Esophagus muscularis mucosa (tissue), 4 donors: ENCODE results near the gene ADAMTSL1. TPM values are rescaled to one million over a fixed set of nuclear protein-coding genes. Genes with fewer than 3 reads are reported as not detected.

Experiments used
- DNase-seq: peaks from one replicate; pipeline ENCODE4 v3.0.0-alpha.2; 2017; ENCODE audit errors: extremely low spot score
- H3K27ac ChIP-seq, 4 donors: fragments of 200-600 bp; sonication (generic); replicated peaks in 1 of 4; 1 replicate in 3 of 4; 2 replicates in 1 of 4; pipeline ENCODE4 v1.5.1; 2016 to 2019; ENCODE audit warnings: mild to moderate bottlenecking in 1 of 4
- H3K27me3 ChIP-seq, 4 donors: fragments of 200-600 bp; sonication (generic); one replicate each; pipeline versions ENCODE4 v1.5.1 to v1.6.0; 2016 to 2019
- H3K36me3 ChIP-seq, 4 donors: fragments of 200-600 bp; sonication (generic); one replicate each; pipeline ENCODE4 v1.5.1; 2016 to 2019
- H3K4me1 ChIP-seq, 4 donors: fragments of 200-600 bp; sonication (generic); one replicate each; pipeline ENCODE4 v1.5.1; 2016 to 2019
- H3K4me3 ChIP-seq, 4 donors: fragments of 200-600 bp; sonication (generic); 1 replicate in 2 of 4; 2 replicates in 2 of 4; pipeline ENCODE4 v1.5.1; 2016 to 2019; ENCODE audit warnings: mild to moderate bottlenecking in 4 of 4, moderate library complexity in 1 of 4
- H3K9me3 ChIP-seq, 4 donors: fragments of 200-600 bp; sonication (generic); 1 replicate in 3 of 4; 2 replicates in 1 of 4; pipeline ENCODE4 v1.5.1; 2016 to 2019
- CTCF ChIP-seq, 3 experiments: fragments of 200-600 bp in 2 of 3; fragments of 450-650 bp in 1 of 3; sonication (generic) in 2 of 3; IDR thresholded peaks; one replicate each; pipeline ENCODE4 v1.5.1; 2017 to 2019; ENCODE audit warnings: antibody characterized with exemption in 3 of 3, mild to moderate bottlenecking in 2 of 3, moderate library complexity in 1 of 3
- EP300 ChIP-seq: sonication (generic); formaldehyde crosslinking; IDR thresholded peaks from one replicate; pipeline ENCODE4 v1.6.1; 2017; ENCODE audit warnings: antibody characterized with exemption
- POLR2A ChIP-seq: fragments of 450-650 bp; IDR thresholded peaks from one replicate; pipeline ENCODE4 v1.6.1; 2017; ENCODE audit warnings: antibody characterized with exemption, moderate library complexity, mild to moderate bottlenecking, low read depth
- POLR2AphosphoS5 ChIP-seq, 2 donors: sonication (generic); formaldehyde crosslinking; IDR thresholded peaks; one replicate each; pipeline ENCODE4 v1.6.1; 2017; ENCODE audit warnings: antibody characterized with exemption in 2 of 2
- WGBS: methylation state at CpG from one replicate; pipeline ENCODE4 v1.1.5; 2018; 5-methylcytosine and 5-hydroxymethylcytosine counted together
- intact Hi-C: fragments of 100-400 bp; cut with DNase I; formaldehyde crosslinking; loops from one replicate; pipeline ENCODE4 v1.15.1; 2023
- total RNA-seq, 4 donors: library from RNA; depleted of rRNA; stranded (reverse); fragments of >200 nt; gene quantifications; one replicate each; pipeline versions ENCODE4 v1.1.0 to v1.2.1, GENCODE V29; 2016

ADAMTSL1 gene
- total RNA-seq, 4 donors from 2014 or later: 81.7 to 172 (median 145) TPM

GRCh38 chr9:18688581-18689565, 214.9 kb downstream of the ADAMTSL1 start:
- H3K27me3 ChIP-seq: no peaks in the 10 kb centered on the region
- intact Hi-C loops: no loop called here
- H3K9me3 ChIP-seq: no peaks in the 10 kb centered on the region
- TF ChIP-seq CTCF (IDR thresholded peaks at IDR 0.05): no peak
- no peak for TF ChIP-seq POLR2AphosphoS5 (IDR thresholded peaks at IDR 0.05)
- no peak for TF ChIP-seq EP300
- no peak for TF ChIP-seq POLR2A
- WGBS: 72% methylated on average over 5 of the region's 6 CpGs
- no peak overlapping the region for H3K4me3 ChIP-seq
- H3K27ac ChIP-seq: no peak overlapping the region
- H3K36me3 ChIP-seq: no peaks in the 10 kb centered on the region
- DNase-seq: no peak
- H3K4me1 ChIP-seq: peaks cover 0 to 23% (median 18%) of the 10 kb centered on the region in 4 donors

GRCh38 chr9:18689921-18690320, 216.0 kb downstream of the ADAMTSL1 start:
- H3K27ac ChIP-seq: no peak overlapping the region
- no peak for DNase-seq
- H3K4me1 ChIP-seq: peaks cover 0 to 12% (median 7%) of the 10 kb centered on the region in 4 donors
- no peaks in the 10 kb centered on the region for H3K27me3 ChIP-seq
- H3K9me3 ChIP-seq: peaks cover 0 to 3% (median 1%) of the 10 kb centered on the region in 4 donors
- TF ChIP-seq POLR2AphosphoS5 (IDR thresholded peaks at IDR 0.05) (no peak), POLR2A (no peak), EP300 (no peak), CTCF (IDR thresholded peaks at IDR 0.05) (no peak)
- intact Hi-C loops: loop anchor here (10.0 kb wide), 1 partner anchor 325 kb away; no protein-coding TSS in a partner anchor
- no peaks in the 10 kb centered on the region for H3K36me3 ChIP-seq
- H3K4me3 ChIP-seq: no peak overlapping the region

- Histone ChIP-seq H3K36me3 (peaks cover 0 to 11% (median 0%) of the 10 kb centered on the region in 4 donors), H3K4me1 (no peaks in the 10 kb centered on the region), H3K27ac (no peak overlapping the region), H3K4me3 (no peak overlapping the region), H3K9me3 (peaks cover 0 to 10% (median 3%) of the 10 kb centered on the region in 4 donors), H3K27me3 (no peaks in the 10 kb centered on the region)
- TF ChIP-seq POLR2A: no peak
- no peak for TF ChIP-seq EP300
- no peak for TF ChIP-seq POLR2AphosphoS5 (IDR thresholded peaks at IDR 0.05)
- no peak for TF ChIP-seq CTCF (IDR thresholded peaks at IDR 0.05)
- 48% methylated on average over 5 of the region's 5 CpGs for WGBS
- intact Hi-C loops: loop anchor here (10.0 kb wide), 1 partner anchor 323 kb away; no protein-coding TSS in a partner anchor
- DNase-seq: no peak
Measured at GRCh38 chr9:18692268-18692667, 218.3 kb downstream of the ADAMTSL1 start.

- intact Hi-C loops: loop anchor here (10.0 kb wide), 1 partner anchor 322 kb away; no protein-coding TSS in a partner anchor
- Histone ChIP-seq H3K4me1 (no peaks in the 10 kb centered on the region), H3K27ac (no peak overlapping the region), H3K27me3 (no peaks in the 10 kb centered on the region), H3K9me3 (peaks cover 0 to 10% (median 3%) of the 10 kb centered on the region in 4 donors), H3K36me3 (peaks cover 0 to 11% (median 0%) of the 10 kb centered on the region in 4 donors), H3K4me3 (no peak overlapping the region)
- no peak for DNase-seq
- WGBS: 91% methylated on average over 3 of the region's 3 CpGs
- TF ChIP-seq POLR2AphosphoS5 (IDR thresholded peaks at IDR 0.05): no peak
- TF ChIP-seq CTCF (IDR thresholded peaks at IDR 0.05): no peak
- no peak for TF ChIP-seq POLR2A
- TF ChIP-seq EP300: no peak
Measured at GRCh38 chr9:18692962-18693361, 219.0 kb downstream of the ADAMTSL1 start.
